GM21447 (cell line): ENCODE measurements around the gene TMEM184A.

ENCODE experiments used
- ATAC-seq: cut with Tn5 transposase; IDR thresholded peaks from one replicate; pipeline ENCODE4 v1.9.1; 2021; ENCODE audit not compliant: unreplicated experiment

Gene TMEM184A

GRCh38 chr7:1569016-1569415 lies 13.0 kb upstream of the TMEM184A start:
- ATAC-seq = no peak

- ATAC-seq = no peak
Observed at GRCh38 chr7:1567896-1568510, 12.0 kb upstream of the TMEM184A start.

- ATAC-seq = no peak
Observed at GRCh38 chr7:1567049-1567771, 11.2 kb upstream of the TMEM184A start.

- no peak for ATAC-seq
Observed at GRCh38 chr7:1566687-1567048, 10.7 kb upstream of the TMEM184A start.

- no peak for ATAC-seq
Observed at GRCh38 chr7:1564603-1565022, 8.6 kb upstream of the TMEM184A start.

GRCh38 chr7:1563981-1564602 lies 8.1 kb upstream of the TMEM184A start:
- ATAC-seq = no peak

GRCh38 chr7:1562597-1563051 lies 6.6 kb upstream of the TMEM184A start:
- no peak for ATAC-seq

GRCh38 chr7:1562116-1562515 lies 6.1 kb upstream of the TMEM184A start:
- no peak for ATAC-seq

GRCh38 chr7:1561036-1561940 lies 5.3 kb upstream of the TMEM184A start:
- no peak for ATAC-seq

- ATAC-seq = no peak
Observed at GRCh38 chr7:1560620-1561031, 4.6 kb upstream of the TMEM184A start.

GRCh38 chr7:1559626-1560590 lies 3.9 kb upstream of the TMEM184A start:
- ATAC-seq = no peak

GRCh38 chr7:1558841-1559625 lies 3.0 kb upstream of the TMEM184A start:
- ATAC-seq = no peak

- ATAC-seq = no peak
Observed at GRCh38 chr7:1558181-1558811, 2.3 kb upstream of the TMEM184A start.

GRCh38 chr7:1557771-1558170 lies 1.8 kb upstream of the TMEM184A start:
- no peak for ATAC-seq

GRCh38 chr7:1557006-1557405 lies 1.0 kb upstream of the TMEM184A start:
- no peak for ATAC-seq

- ATAC-seq = no peak
Observed at GRCh38 chr7:1555046-1555812, 776 bp downstream of the TMEM184A start.

GRCh38 chr7:1554333-1555045 lies 1.5 kb downstream of the TMEM184A start:
- ATAC-seq = no peak
